GM18861 (cell line): ENCODE results near the gene CALM3.

ENCODE experiments used
- ATAC-seq: cut with Tn5 transposase; IDR thresholded peaks from one replicate; pipeline ENCODE4 v1.9.1; 2021; ENCODE audit not compliant: unreplicated experiment

Gene CALM3

GRCh38 chr19:46634656-46635218 lies 33.6 kb downstream of the CALM3 start:
- ATAC-seq, result no peak

GRCh38 chr19:46635920-46636761 lies 35.0 kb downstream of the CALM3 start, which contains the start of gene GNG8:
GNG8 (minus strand) TSS chr19:46636202; CDS start chr19:46634682, 1,520 bp downstream.
- ATAC-seq, result no peak

- ATAC-seq, result no peak
These were observed 36.1 kb downstream of the CALM3 start for GRCh38 chr19:46637224-46637623.

GRCh38 chr19:46639358-46640182 lies 38.4 kb downstream of the CALM3 start:
- ATAC-seq, result no peak

GRCh38 chr19:46640656-46641055 lies 39.5 kb downstream of the CALM3 start:
- no peak for ATAC-seq

- ATAC-seq, result no peak
These were observed 43.6 kb downstream of the CALM3 start for GRCh38 chr19:46644720-46645119.

- ATAC-seq, result no peak
These were observed 45.3 kb downstream of the CALM3 start for GRCh38 chr19:46646402-46646801.

- no peak for ATAC-seq
These were observed 47.2 kb downstream of the CALM3 start for GRCh38 chr19:46648060-46648960.

- ATAC-seq, result no peak
These were observed 48.1 kb downstream of the CALM3 start for GRCh38 chr19:46648961-46649960.

- ATAC-seq, result no peak
These were observed 49.3 kb downstream of the CALM3 start for GRCh38 chr19:46650445-46650844.

- no peak for ATAC-seq
These were observed 53.6 kb downstream of the CALM3 start for GRCh38 chr19:46654621-46655152.

- no peak for ATAC-seq
These were observed 55.4 kb downstream of the CALM3 start for GRCh38 chr19:46656541-46656940.

- no peak for ATAC-seq
These were observed 58.2 kb downstream of the CALM3 start for GRCh38 chr19:46659151-46660007.

GRCh38 chr19:46660008-46660517 lies 58.9 kb downstream of the CALM3 start:
- no peak for ATAC-seq
